Endothelial cell (in vitro differentiated cells): Measurements from ENCODE around the gene NFATC2. TPM values are rescaled to one million over a fixed set of nuclear protein-coding genes. Genes with fewer than 3 reads are reported as not detected.

Source experiments
- DNase-seq: peaks from one replicate; pipeline ENCODE4 v3.0.0; 2021; ENCODE audit warnings: low spot score
- H3K27ac Mint-ChIP-seq: one replicate; pipeline ENCODE4 v1.8.0; 2021; ENCODE audit warnings: mixed read lengths, inconsistent platforms; ENCODE audit not compliant: unreplicated experiment
- H3K27me3 Mint-ChIP-seq: one replicate; pipeline ENCODE4 v1.8.0; 2021; ENCODE audit warnings: mild to moderate bottlenecking, moderate library complexity, mixed read lengths, inconsistent platforms; ENCODE audit not compliant: unreplicated experiment
- H3K36me3 Mint-ChIP-seq: one replicate; pipeline ENCODE4 v1.8.0; 2021; ENCODE audit warnings: mild to moderate bottlenecking, low read depth, mixed read lengths, inconsistent platforms; ENCODE audit not compliant: unreplicated experiment
- H3K4me1 Mint-ChIP-seq: one replicate; pipeline ENCODE4 v1.8.0; 2021; ENCODE audit warnings: mild to moderate bottlenecking, mixed read lengths, inconsistent platforms; ENCODE audit not compliant: unreplicated experiment
- H3K4me3 Mint-ChIP-seq: one replicate; pipeline ENCODE4 v1.8.0; 2021; ENCODE audit warnings: mild to moderate bottlenecking, mixed read lengths, inconsistent platforms; ENCODE audit not compliant: unreplicated experiment
- H3K9me3 Mint-ChIP-seq: one replicate; pipeline ENCODE4 v1.8.0; 2021; ENCODE audit warnings: mixed read lengths, inconsistent platforms; ENCODE audit not compliant: unreplicated experiment
- total RNA-seq: library from RNA; stranded (reverse); fragmentation: NEBNext Ultra II Directional; extraction: Animal tissue kit (Norgen Biotek cat#: 25700); gene quantifications from one replicate; pipeline ENCODE4 v1.2.1, GENCODE V29; 2021; ENCODE audit not compliant: unreplicated experiment
- TF ChIP-seq, protein P1 (sequence below): fragments of 200-600 bp; sonication (generic); IDR thresholded peaks from one replicate; pipeline ENCODE4 v1.5.0; 2021; ENCODE audit warnings: antibody characterized with exemption; ENCODE audit not compliant: unreplicated experiment

The NFATC2 gene
- total RNA-seq, 1 donor from 2014 or later, result 3.5 TPM

GRCh38 chr20:51341581-51341980 is 200.9 kb downstream of the NFATC2 start:
- DNase-seq, result no peak
- Mint-ChIP-seq H3K36me3 (no peaks in the 10 kb centered on the region), H3K4me3 (no peak overlapping the region), H3K27ac (no peak overlapping the region), H3K9me3 (no peaks in the 10 kb centered on the region), H3K27me3 (peaks cover 4% of the 10 kb centered on the region), H3K4me1 (peaks cover 15% of the 10 kb centered on the region)
- TF ChIP-seq, protein P1, sequence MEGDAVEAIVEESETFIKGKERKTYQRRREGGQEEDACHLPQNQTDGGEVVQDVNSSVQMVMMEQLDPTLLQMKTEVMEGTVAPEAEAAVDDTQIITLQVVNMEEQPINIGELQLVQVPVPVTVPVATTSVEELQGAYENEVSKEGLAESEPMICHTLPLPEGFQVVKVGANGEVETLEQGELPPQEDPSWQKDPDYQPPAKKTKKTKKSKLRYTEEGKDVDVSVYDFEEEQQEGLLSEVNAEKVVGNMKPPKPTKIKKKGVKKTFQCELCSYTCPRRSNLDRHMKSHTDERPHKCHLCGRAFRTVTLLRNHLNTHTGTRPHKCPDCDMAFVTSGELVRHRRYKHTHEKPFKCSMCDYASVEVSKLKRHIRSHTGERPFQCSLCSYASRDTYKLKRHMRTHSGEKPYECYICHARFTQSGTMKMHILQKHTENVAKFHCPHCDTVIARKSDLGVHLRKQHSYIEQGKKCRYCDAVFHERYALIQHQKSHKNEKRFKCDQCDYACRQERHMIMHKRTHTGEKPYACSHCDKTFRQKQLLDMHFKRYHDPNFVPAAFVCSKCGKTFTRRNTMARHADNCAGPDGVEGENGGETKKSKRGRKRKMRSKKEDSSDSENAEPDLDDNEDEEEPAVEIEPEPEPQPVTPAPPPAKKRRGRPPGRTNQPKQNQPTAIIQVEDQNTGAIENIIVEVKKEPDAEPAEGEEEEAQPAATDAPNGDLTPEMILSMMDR, result no peak

DNA sequence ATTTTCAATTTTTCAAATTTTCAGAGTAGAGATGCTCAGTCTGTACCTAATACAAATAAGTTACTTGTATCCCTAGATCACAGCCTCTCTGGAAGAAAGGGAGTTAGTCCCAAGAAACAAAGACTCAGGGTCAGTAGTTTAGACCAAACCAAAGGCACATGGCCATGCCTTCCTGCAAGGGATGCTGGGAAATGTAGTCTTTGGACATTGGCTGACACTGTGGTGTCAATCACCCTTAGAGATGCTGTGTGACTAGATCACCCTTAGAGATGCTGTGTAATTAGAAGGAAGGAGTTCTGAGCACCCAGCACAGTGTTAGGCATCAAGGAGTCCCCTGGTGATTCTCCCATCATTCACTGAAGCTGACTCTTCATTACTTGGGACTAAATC is 202.1 kb downstream of the NFATC2 start:
- H3K27ac Mint-ChIP-seq, result no peak overlapping the region
- no peaks in the 10 kb centered on the region for H3K36me3 Mint-ChIP-seq
- H3K4me3 Mint-ChIP-seq, result no peak overlapping the region
- TF ChIP-seq, protein P1, result no peak
- no peaks in the 10 kb centered on the region for H3K9me3 Mint-ChIP-seq
- peaks cover 4% of the 10 kb centered on the region for H3K27me3 Mint-ChIP-seq
- H3K4me1 Mint-ChIP-seq, result peaks cover 15% of the 10 kb centered on the region
- DNase-seq, result no peak

- no peaks in the 10 kb centered on the region for H3K9me3 Mint-ChIP-seq
- peaks cover 15% of the 10 kb centered on the region for H3K4me1 Mint-ChIP-seq
- H3K4me3 Mint-ChIP-seq, result no peak overlapping the region
- peaks cover 4% of the 10 kb centered on the region for H3K27me3 Mint-ChIP-seq
- H3K27ac Mint-ChIP-seq, result no peak overlapping the region
- TF ChIP-seq, protein P1, result no peak
- H3K36me3 Mint-ChIP-seq, result no peaks in the 10 kb centered on the region
- no peak for DNase-seq
Measured at GRCh38 chr20:51339721-51340450, 202.6 kb downstream of the NFATC2 start.

DNA sequence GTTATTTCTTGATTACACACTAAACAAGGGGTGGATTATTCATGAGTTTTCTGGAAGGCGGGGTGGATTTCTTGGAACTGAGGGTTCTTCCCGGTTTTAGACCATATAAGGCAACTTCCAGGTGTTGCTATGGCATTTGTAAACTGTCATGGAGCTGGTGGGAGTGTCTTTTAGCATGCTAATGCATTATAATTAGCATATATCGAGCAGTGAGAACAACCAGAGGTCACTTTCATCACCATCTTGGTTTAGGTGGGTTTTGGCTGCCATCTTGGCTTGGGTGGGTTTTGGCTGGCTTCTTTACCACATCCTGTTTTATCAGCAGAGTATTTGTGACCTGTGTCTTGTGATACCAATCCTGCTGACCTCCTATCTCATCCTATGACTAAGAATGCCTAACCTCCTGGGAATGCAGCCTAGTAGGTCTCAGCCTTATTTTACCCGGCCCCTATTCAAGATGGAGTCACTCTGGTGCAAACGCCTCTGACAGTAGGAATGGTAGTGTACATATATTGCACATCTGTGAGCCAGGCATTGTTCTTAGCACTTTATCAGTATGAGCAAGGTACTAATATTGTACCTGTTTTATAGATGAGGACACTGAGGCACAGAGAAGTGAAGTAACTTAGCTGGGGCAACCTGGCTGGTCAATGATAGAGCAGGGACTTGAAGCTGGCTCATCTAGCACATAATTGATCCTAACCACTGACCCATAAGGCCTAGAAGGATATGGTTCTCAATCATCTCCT is 203.7 kb downstream of the NFATC2 start:
- no peak for DNase-seq
- Mint-ChIP-seq H3K36me3 (peaks cover 4% of the 10 kb centered on the region), H3K4me1 (peaks cover 15% of the 10 kb centered on the region), H3K9me3 (no peaks in the 10 kb centered on the region), H3K27me3 (peaks cover 4% of the 10 kb centered on the region), H3K4me3 (no peak overlapping the region), H3K27ac (no peak overlapping the region)
- TF ChIP-seq, protein P1, result no peak
